Nephron (organoid): ENCODE data around the gene SDR42E2.
"Not testable (repeated sequence)": the region's sequence is repeated elsewhere in the genome, so short reads cannot be mapped to it uniquely, and the experiment has no call there.

Source experiments
- H3K27ac Mint-ChIP-seq, 3 experiments: 2 replicates each; pipeline ENCODE4 v1.8.0; 2020; ENCODE audit warnings: mixed read lengths in 3 of 3, mild to moderate bottlenecking in 2 of 3, moderate library complexity in 1 of 3
- H3K27me3 Mint-ChIP-seq: 2 replicates; pipeline ENCODE4 v1.8.0; 2021; ENCODE audit warnings: low read depth, mild to moderate bottlenecking, moderate library complexity, mixed read lengths
- H3K36me3 Mint-ChIP-seq: 2 replicates; pipeline ENCODE4 v1.8.0; 2020; ENCODE audit warnings: low read depth, mixed read lengths
- H3K4me1 Mint-ChIP-seq: 2 replicates; pipeline ENCODE4 v1.8.0; 2020; ENCODE audit warnings: mixed read lengths
- H3K4me3 Mint-ChIP-seq, 3 experiments: 2 replicates each; pipeline ENCODE4 v1.8.0; 2020; ENCODE audit warnings: mild to moderate bottlenecking in 3 of 3, mixed read lengths in 3 of 3, moderate library complexity in 2 of 3
- H3K9me3 Mint-ChIP-seq: 2 replicates; pipeline ENCODE4 v1.8.0; 2020; ENCODE audit warnings: mixed read lengths
- TF ChIP-seq, protein P1 (sequence below), 3 experiments: fragments of 200-600 bp; sonication (generic); IDR thresholded peaks; one replicate each; pipeline ENCODE4 v1.5.0; 2021; ENCODE audit warnings: antibody characterized with exemption in 3 of 3; ENCODE audit not compliant: unreplicated experiment in 3 of 3

SDR42E2 gene

DNA sequence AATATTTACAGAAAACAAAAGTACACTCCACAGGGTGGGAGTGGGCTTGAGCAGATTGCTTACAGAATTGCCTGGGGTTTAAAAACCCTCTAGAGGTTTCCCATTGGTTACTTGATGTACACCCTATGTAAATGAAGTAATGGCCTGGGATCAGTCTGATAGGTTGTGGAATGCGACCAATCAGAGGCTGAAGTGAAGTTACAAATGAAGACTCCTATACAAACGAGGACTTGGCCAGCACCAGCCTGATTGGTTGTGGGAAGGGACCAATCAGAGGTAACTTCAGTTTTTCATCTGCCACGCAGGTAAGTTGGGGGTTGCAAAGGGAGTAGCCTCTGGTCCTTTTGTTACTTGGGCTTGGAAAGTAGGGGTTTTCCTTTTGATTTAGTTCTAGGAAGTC lies 52.6 kb downstream of the SDR42E2 start:
- H3K4me3 Mint-ChIP-seq, result no peak overlapping the region
- H3K9me3 Mint-ChIP-seq, result no peaks in the 10 kb centered on the region
- peaks cover 21% of the 10 kb centered on the region for H3K4me1 Mint-ChIP-seq
- peaks cover 28% of the 10 kb centered on the region for H3K36me3 Mint-ChIP-seq
- no peak overlapping the region for H3K27ac Mint-ChIP-seq
- no peaks in the 10 kb centered on the region for H3K27me3 Mint-ChIP-seq
- TF ChIP-seq, protein P1, sequence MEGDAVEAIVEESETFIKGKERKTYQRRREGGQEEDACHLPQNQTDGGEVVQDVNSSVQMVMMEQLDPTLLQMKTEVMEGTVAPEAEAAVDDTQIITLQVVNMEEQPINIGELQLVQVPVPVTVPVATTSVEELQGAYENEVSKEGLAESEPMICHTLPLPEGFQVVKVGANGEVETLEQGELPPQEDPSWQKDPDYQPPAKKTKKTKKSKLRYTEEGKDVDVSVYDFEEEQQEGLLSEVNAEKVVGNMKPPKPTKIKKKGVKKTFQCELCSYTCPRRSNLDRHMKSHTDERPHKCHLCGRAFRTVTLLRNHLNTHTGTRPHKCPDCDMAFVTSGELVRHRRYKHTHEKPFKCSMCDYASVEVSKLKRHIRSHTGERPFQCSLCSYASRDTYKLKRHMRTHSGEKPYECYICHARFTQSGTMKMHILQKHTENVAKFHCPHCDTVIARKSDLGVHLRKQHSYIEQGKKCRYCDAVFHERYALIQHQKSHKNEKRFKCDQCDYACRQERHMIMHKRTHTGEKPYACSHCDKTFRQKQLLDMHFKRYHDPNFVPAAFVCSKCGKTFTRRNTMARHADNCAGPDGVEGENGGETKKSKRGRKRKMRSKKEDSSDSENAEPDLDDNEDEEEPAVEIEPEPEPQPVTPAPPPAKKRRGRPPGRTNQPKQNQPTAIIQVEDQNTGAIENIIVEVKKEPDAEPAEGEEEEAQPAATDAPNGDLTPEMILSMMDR (IDR thresholded peaks at IDR 0.05; ENCODE audit: unreplicated experiment in 3 of 3), result no peak

DNA sequence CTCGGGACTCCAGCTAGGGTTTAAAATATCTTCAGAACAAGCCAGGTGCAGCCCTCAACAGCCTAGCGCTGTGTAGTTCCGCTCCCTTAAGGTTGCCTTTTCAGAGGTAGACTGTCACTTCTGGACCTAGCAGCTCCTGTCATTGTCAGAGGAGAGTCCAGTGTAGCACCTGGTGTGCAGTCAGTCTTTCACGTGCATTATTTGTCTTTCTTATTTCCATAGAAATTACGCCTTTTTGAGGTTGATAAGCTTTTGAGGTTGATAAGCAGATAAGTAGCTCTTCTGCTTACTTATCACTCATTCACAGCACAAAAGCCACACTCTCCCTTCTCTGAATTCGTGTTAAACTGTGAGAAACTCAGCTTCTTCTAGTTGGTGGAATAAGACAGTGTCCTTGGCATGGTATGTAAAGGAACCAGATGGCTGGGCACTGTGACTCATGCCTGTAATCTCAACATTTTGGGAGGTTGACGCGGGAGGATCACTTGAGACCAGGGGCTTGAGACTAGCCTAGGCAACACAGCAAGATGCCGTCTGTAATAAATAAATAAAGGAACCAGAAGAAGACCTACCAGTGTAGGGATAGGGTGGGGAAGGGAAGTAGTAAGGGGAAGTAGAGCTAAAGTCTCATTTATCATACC lies 54.0 kb downstream of the SDR42E2 start:
- H3K36me3 Mint-ChIP-seq, result peaks cover 24% of the 10 kb centered on the region
- H3K4me3 Mint-ChIP-seq, result no peak overlapping the region
- H3K9me3 Mint-ChIP-seq, result no peaks in the 10 kb centered on the region
- no peaks in the 10 kb centered on the region for H3K27me3 Mint-ChIP-seq
- H3K4me1 Mint-ChIP-seq, result peaks cover 31% of the 10 kb centered on the region
- no peak overlapping the region for H3K27ac Mint-ChIP-seq
- TF ChIP-seq, protein P1 (IDR thresholded peaks at IDR 0.05; ENCODE audit: unreplicated experiment in 3 of 3), result no peak

DNA sequence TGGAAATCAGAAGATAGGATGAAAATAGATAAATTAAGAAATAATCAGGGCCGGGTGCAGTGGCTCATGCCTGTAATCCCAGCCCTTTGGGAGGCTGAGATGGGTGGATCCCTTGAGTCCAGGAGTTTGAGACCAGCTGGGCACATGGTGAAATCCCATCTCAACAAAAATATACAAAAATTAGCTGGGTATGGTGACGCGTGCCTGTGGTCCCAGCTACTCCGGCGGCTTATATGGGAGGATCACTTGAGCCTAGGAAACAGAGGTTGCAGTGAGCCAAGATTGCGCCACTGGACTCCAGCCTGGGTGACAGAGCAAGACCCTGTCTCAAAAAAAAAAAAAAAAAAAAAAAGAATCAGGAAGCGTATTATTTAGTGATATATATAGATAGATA lies 54.5 kb downstream of the SDR42E2 start:
- Mint-ChIP-seq H3K4me1 (peaks cover 28% of the 10 kb centered on the region), H3K36me3 (peaks cover 24% of the 10 kb centered on the region)
- H3K27me3 Mint-ChIP-seq, H3K9me3 Mint-ChIP-seq, H3K27ac Mint-ChIP-seq, H3K4me3 Mint-ChIP-seq: not testable (repeated sequence)

DNA sequence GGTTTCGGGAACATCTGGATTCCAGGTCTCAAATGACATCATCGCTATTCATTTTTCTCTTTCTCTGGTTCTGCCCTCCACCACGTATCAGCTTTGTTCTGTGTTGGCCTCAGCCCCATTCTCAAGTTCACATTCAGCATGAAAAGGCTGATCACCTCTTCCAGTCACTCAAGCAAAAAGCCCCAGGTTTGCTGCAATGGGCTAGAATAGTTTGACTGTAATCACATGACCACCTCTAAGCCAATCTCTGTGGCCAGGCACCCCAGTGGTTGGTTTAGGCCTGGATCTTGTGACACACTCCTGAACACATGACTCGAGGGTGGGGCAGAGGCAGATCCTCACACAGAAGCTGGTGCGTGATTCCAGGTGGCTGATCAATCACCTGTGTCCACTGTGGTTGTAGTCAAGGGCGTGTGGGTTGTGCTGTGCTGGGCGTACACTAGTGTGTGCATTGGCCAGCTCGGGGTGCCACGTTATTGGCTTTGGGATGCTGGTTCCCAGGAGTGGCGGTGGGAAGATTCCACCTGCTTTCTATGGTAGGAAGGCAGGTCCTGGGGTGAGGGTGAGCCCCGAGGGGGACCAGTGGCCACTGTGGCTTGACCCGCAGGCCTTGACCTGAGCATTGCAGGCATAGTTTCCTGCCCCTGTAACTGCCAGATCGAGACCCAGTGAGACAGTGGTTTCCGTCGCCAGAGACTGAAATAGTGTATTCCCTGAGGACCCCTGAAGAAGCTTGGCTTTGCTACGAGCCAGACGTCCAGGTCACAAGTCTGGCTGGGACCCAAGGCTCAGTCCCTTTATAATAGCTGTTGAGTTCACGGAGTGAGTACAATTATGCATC lies 55.8 kb downstream of the SDR42E2 start:
- H3K27ac Mint-ChIP-seq, result no peak overlapping the region
- H3K4me1 Mint-ChIP-seq, result peaks cover 27% of the 10 kb centered on the region
- no peaks in the 10 kb centered on the region for H3K27me3 Mint-ChIP-seq
- TF ChIP-seq, protein P1 (IDR thresholded peaks at IDR 0.05; ENCODE audit: unreplicated experiment in 3 of 3), result no peak
- peaks cover 20% of the 10 kb centered on the region for H3K36me3 Mint-ChIP-seq
- H3K9me3 Mint-ChIP-seq, result no peaks in the 10 kb centered on the region
- H3K4me3 Mint-ChIP-seq, result no peak overlapping the region

DNA sequence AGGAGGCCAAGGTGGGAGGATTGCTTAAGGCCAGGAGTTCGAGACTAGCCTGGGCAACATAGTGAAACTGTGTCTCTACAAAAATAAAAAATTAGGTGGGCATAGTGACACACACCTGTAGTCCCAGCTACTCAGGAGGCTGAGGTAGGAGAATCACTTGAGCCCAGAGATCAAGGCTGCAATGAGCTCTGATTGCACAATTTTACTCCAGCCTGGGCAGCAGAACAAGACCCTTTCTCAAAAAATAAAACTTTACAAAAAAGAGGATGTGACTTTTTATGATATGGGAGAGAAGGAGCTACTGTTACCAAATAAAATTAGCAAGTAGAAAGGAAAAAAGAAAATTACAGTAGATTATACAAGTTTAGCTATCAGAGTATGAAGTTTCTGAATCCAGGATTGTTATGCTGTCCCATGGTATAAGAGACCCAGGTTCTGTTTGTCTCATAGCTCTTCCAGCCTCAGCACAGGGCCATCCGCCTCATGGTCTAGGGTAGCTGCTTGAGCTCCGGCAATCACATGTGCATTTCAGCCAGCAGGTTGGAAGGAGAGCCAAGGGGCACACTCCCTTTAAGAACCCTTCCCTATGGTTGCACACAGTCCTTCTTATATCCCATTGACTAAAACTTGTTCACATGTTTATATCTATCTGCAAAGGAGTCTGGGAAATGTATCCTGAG lies 57.2 kb downstream of the SDR42E2 start:
- peak overlapping the region; percentile 80 to 90 (median 86) for H3K27ac Mint-ChIP-seq

DNA sequence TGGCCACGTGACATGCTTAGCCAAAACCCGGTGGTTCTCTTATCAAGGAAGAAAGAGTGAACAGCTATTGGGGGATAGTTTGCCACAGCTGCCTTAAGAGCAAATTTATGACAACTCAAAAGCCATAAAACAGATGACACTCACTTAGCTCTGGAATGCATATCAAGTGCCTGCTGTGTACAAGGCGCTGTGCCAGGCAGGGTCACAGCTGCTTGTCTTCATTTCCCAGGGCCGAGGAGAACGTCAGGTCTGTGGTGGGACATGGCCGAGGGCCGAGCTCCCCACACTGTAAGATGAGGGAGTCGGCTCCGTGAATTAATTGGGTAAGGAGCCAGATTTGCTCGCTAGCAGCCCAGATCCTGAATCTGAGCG lies 57.7 kb downstream of the SDR42E2 start:
- TF ChIP-seq, protein P1 (IDR thresholded peaks at IDR 0.05; ENCODE audit: unreplicated experiment in 3 of 3), result no peak
- no peaks in the 10 kb centered on the region for H3K27me3 Mint-ChIP-seq

More for the DNA sequence above, 57.2 kb downstream of the SDR42E2 start:
- Mint-ChIP-seq H3K4me1 (peaks cover 20% of the 10 kb centered on the region), H3K27me3 (no peaks in the 10 kb centered on the region), H3K36me3 (peaks cover 8% of the 10 kb centered on the region), H3K4me3 (no peak overlapping the region), H3K9me3 (no peaks in the 10 kb centered on the region)
- TF ChIP-seq, protein P1 (IDR thresholded peaks at IDR 0.05; ENCODE audit: unreplicated experiment in 3 of 3), result no peak

More for the DNA sequence above, 57.7 kb downstream of the SDR42E2 start:
- Mint-ChIP-seq H3K36me3 (peaks cover 2% of the 10 kb centered on the region), H3K4me1 (peaks cover 19% of the 10 kb centered on the region), H3K4me3 (peak overlapping the region in 1 of 3 experiments; percentile 56), H3K9me3 (no peaks in the 10 kb centered on the region), H3K27ac (peak overlapping the region; percentile 80 to 90 (median 86))
